Osteocyte (in vitro differentiated cells): ENCODE results near the gene VIPR2. TPM values are rescaled to one million over a fixed set of nuclear protein-coding genes. Genes with fewer than 3 reads are reported as not detected.

Experiments used
- DNase-seq: peaks from one replicate; pipeline ENCODE4 v3.0.0; 2021; ENCODE audit warnings: mixed read lengths; ENCODE audit not compliant: unreplicated experiment; ENCODE audit errors: extremely low spot score
- H3K27ac Mint-ChIP-seq: one replicate; pipeline ENCODE4 v1.8.0; 2021; ENCODE audit warnings: mild to moderate bottlenecking, mixed read lengths; ENCODE audit not compliant: unreplicated experiment
- H3K27me3 Mint-ChIP-seq: one replicate; pipeline ENCODE4 v1.8.0; 2021; ENCODE audit warnings: mixed read lengths; ENCODE audit not compliant: unreplicated experiment
- H3K36me3 Mint-ChIP-seq: one replicate; pipeline ENCODE4 v1.8.0; 2021; ENCODE audit warnings: mixed read lengths; ENCODE audit not compliant: unreplicated experiment
- H3K4me1 Mint-ChIP-seq: one replicate; pipeline ENCODE4 v1.8.0; 2021; ENCODE audit warnings: mixed read lengths; ENCODE audit not compliant: unreplicated experiment
- H3K4me3 Mint-ChIP-seq: one replicate; pipeline ENCODE4 v1.8.0; 2021; ENCODE audit warnings: mild to moderate bottlenecking, moderate library complexity, mixed read lengths; ENCODE audit not compliant: unreplicated experiment
- H3K9me3 Mint-ChIP-seq: one replicate; pipeline ENCODE4 v1.8.0; 2021; ENCODE audit warnings: mixed read lengths; ENCODE audit not compliant: unreplicated experiment
- CTCF ChIP-seq: fragments of 200-600 bp; sonication (generic); IDR thresholded peaks from 2 replicates; pipeline ENCODE4 v1.5.0; 2021; ENCODE audit warnings: antibody characterized with exemption, mild to moderate bottlenecking, moderate library complexity
- total RNA-seq: library from RNA; stranded (reverse); gene quantifications from 2 replicates; pipeline ENCODE4 v1.2.1, GENCODE V29; 2021

The VIPR2 gene
- total RNA-seq, 1 donor from 2014 or later = 0.19 TPM

GRCh38 chr7:159005618-159006017 is 139.0 kb downstream of the VIPR2 start:
- Mint-ChIP-seq H3K27me3 (peaks cover under 1% of the 10 kb centered on the region), H3K4me1 (peaks cover 2% of the 10 kb centered on the region), H3K4me3 (no peak overlapping the region), H3K36me3 (no peaks in the 10 kb centered on the region), H3K9me3 (no peaks in the 10 kb centered on the region), H3K27ac (no peak overlapping the region)
- DNase-seq = no peak
- no peak for TF ChIP-seq CTCF

- no peaks in the 10 kb centered on the region for H3K9me3 Mint-ChIP-seq
- no peak overlapping the region for H3K27ac Mint-ChIP-seq
- no peak overlapping the region for H3K4me3 Mint-ChIP-seq
- TF ChIP-seq CTCF = no peak
- H3K27me3 Mint-ChIP-seq = no peaks in the 10 kb centered on the region
- no peak for DNase-seq
- H3K36me3 Mint-ChIP-seq = no peaks in the 10 kb centered on the region
- peaks cover 2% of the 10 kb centered on the region for H3K4me1 Mint-ChIP-seq
Observed at GRCh38 chr7:159004411-159004810, 140.3 kb downstream of the VIPR2 start.

DNA sequence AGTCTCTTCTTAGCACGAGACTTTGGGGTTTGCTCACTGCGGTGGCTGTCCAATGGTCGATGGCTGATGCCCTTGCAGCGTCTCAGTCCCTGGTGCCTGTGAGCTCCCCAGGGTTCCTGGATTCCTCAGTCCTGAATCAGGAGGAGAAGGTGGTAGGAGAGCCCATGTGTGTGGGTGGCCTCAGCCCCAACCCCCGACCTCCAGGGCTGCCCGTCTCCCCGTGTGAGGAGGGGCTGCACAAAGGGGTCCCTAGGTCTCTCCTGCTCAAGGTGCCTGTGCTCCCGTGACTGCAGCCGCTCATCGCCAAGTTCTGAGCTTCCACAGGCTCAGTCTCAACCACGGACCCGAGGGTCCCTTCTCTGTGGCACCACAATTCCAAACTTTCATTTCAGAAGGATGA is 142.9 kb downstream of the VIPR2 start:
- Mint-ChIP-seq H3K4me3 (no peak overlapping the region), H3K27me3 (no peaks in the 10 kb centered on the region), H3K4me1 (no peaks in the 10 kb centered on the region), H3K36me3 (no peaks in the 10 kb centered on the region), H3K27ac (no peak overlapping the region), H3K9me3 (no peaks in the 10 kb centered on the region)
- TF ChIP-seq CTCF = no peak
- no peak for DNase-seq

GRCh38 chr7:159000859-159001435 is 143.7 kb downstream of the VIPR2 start:
- H3K4me3 Mint-ChIP-seq = no peak overlapping the region
- no peaks in the 10 kb centered on the region for H3K27me3 Mint-ChIP-seq
- H3K36me3 Mint-ChIP-seq = no peaks in the 10 kb centered on the region
- no peaks in the 10 kb centered on the region for H3K9me3 Mint-ChIP-seq
- H3K4me1 Mint-ChIP-seq = no peaks in the 10 kb centered on the region
- DNase-seq = no peak
- TF ChIP-seq CTCF = no peak
- H3K27ac Mint-ChIP-seq = no peak overlapping the region

- no peak overlapping the region for H3K27ac Mint-ChIP-seq
Observed at GRCh38 chr7:159000070-159000469, 144.6 kb downstream of the VIPR2 start.

More at GRCh38 chr7:159000070-159000469, 144.6 kb downstream of the VIPR2 start:
- no peak for TF ChIP-seq CTCF
- no peak for DNase-seq
- no peak overlapping the region for H3K4me3 Mint-ChIP-seq
- H3K4me1 Mint-ChIP-seq = no peaks in the 10 kb centered on the region
- H3K9me3 Mint-ChIP-seq = no peaks in the 10 kb centered on the region
- no peaks in the 10 kb centered on the region for H3K27me3 Mint-ChIP-seq
- no peaks in the 10 kb centered on the region for H3K36me3 Mint-ChIP-seq
